NB4 (cell line): ENCODE data around the gene ARAP3.

Experiments used
- POLR2A ChIP-seq: IDR thresholded peaks from 2 replicates; pipeline ENCODE4 v1.6.1; 2011; ENCODE audit warnings: mild to moderate bottlenecking; ENCODE audit not compliant: insufficient read length; ENCODE audit errors: extremely low read depth
- TF ChIP-seq, protein P1 (sequence below): IDR thresholded peaks from one replicate; pipeline ENCODE4 v1.5.1; 2012; ENCODE audit warnings: low read depth, low read length

DNA sequence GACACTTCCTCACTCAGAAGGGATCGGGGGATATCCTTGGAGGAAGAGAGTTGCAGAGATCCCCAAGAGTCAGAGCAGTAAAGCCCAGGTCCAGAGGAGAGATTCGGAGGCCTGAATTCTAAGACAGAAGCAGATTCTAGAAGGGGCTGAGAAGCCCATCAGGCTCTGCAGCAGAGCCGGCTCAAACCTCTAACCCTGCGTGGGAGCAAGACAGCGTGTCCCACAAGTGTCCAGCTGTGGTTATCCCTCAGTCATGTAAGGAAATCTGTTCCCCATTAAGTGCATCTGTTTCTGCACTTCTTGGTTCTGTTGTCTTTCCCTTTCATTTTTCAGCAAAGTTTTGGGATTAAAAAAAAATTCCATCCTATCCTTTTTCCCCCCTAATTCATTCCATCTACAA, 58.4 kb downstream of the ARAP3 start:
- TF ChIP-seq, protein P1, sequence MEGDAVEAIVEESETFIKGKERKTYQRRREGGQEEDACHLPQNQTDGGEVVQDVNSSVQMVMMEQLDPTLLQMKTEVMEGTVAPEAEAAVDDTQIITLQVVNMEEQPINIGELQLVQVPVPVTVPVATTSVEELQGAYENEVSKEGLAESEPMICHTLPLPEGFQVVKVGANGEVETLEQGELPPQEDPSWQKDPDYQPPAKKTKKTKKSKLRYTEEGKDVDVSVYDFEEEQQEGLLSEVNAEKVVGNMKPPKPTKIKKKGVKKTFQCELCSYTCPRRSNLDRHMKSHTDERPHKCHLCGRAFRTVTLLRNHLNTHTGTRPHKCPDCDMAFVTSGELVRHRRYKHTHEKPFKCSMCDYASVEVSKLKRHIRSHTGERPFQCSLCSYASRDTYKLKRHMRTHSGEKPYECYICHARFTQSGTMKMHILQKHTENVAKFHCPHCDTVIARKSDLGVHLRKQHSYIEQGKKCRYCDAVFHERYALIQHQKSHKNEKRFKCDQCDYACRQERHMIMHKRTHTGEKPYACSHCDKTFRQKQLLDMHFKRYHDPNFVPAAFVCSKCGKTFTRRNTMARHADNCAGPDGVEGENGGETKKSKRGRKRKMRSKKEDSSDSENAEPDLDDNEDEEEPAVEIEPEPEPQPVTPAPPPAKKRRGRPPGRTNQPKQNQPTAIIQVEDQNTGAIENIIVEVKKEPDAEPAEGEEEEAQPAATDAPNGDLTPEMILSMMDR, result no peak
- TF ChIP-seq POLR2A, result no peak
